GM18867 (cell line): ENCODE measurements around the gene MOB1B.
"Not testable (repeated sequence)": the region's sequence is repeated elsewhere in the genome, so short reads cannot be mapped to it uniquely, and the experiment has no call there.

Experiments
- ATAC-seq: cut with Tn5 transposase; IDR thresholded peaks from one replicate; pipeline ENCODE4 v1.9.1; 2021; ENCODE audit warnings: mild to moderate bottlenecking, moderate library complexity; ENCODE audit not compliant: unreplicated experiment

Gene MOB1B

GRCh38 chr4:71005025-71005424 is 102.9 kb downstream of the MOB1B start:
- ATAC-seq = not testable (repeated sequence)

GRCh38 chr4:71006203-71006907 is 104.2 kb downstream of the MOB1B start:
- peak; percentile 86 for ATAC-seq

- no peak for ATAC-seq
These were observed 106.0 kb downstream of the MOB1B start for GRCh38 chr4:71008196-71008595.

GRCh38 chr4:71009086-71009485 is 106.9 kb downstream of the MOB1B start:
- ATAC-seq = no peak

- peak; percentile 50 for ATAC-seq
These were observed 107.9 kb downstream of the MOB1B start for GRCh38 chr4:71009890-71010588.

- no peak for ATAC-seq
These were observed 109.3 kb downstream of the MOB1B start for GRCh38 chr4:71011451-71011850.

GRCh38 chr4:71017391-71017790 is 115.2 kb downstream of the MOB1B start:
- ATAC-seq = not testable (repeated sequence)

- no peak for ATAC-seq
These were observed 118.4 kb downstream of the MOB1B start for GRCh38 chr4:71020611-71021010.

- ATAC-seq = no peak
These were observed 123.5 kb downstream of the MOB1B start for GRCh38 chr4:71025654-71026053.

GRCh38 chr4:71026086-71026485 is 123.9 kb downstream of the MOB1B start:
- no peak for ATAC-seq

- no peak for ATAC-seq
These were observed 125.4 kb downstream of the MOB1B start for GRCh38 chr4:71027611-71028010.

- no peak for ATAC-seq
These were observed 127.3 kb downstream of the MOB1B start for GRCh38 chr4:71029504-71029903.

- ATAC-seq = not testable (repeated sequence)
These were observed 129.9 kb downstream of the MOB1B start for GRCh38 chr4:71032106-71032505.
